Activated CD8-positive, alpha-beta memory T cell treated with anti-CD3 and anti-CD28 coated beads for 1 hour (primary cell): ENCODE results near the gene SHANK3.
"Not testable (repeated sequence)": the region's sequence is repeated elsewhere in the genome, so short reads cannot be mapped to it uniquely, and the experiment has no call there.

ENCODE experiments used
- DNase-seq, 2 donors: peaks; one replicate each; pipeline ENCODE4 v3.0.0-alpha.2; 2020; ENCODE audit warnings: low read depth in 1 of 2; ENCODE audit errors: extremely low read depth in 1 of 2

The SHANK3 gene

DNA sequence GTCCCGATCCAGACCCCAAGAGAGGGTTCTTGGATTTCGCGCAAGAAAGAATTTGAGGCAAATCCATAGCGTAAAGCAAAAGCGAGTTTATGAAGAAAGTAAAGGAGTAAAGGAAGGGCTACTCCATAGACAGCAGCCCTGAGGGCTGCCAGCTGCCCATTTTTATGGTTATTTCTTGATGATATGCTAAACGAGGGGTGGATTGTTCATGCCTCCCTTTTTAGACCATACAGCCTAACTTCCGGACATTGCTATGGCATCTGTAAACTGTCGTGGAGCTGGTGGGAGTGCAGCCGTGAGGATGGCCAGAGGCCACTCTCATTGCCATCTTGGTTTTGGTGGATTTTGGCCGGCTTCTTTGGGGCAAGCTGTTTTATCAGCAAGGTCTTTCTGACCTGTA lies 19.4 kb upstream of the SHANK3 start:
- DNase-seq, result no peak

DNA sequence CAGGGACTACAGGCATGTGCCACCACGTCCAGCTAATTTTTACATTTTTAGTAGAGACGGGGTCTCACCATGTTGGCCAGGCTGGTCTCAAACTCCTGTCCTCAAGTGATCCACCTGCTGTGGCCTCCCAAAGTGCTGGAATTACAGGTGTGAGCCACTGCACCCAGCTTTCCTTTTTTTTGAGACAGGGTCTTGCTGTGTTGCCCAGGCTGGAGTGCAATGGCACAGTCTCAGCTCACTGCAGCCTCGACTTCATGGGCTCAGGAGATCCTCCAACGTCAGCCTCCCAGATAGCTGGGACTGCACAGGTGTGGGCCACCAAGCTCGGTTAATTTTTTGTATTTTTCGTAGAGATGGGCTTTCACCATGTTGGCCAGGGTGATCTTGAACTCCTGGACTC lies 18.0 kb upstream of the SHANK3 start:
- DNase-seq, result not testable (repeated sequence)

DNA sequence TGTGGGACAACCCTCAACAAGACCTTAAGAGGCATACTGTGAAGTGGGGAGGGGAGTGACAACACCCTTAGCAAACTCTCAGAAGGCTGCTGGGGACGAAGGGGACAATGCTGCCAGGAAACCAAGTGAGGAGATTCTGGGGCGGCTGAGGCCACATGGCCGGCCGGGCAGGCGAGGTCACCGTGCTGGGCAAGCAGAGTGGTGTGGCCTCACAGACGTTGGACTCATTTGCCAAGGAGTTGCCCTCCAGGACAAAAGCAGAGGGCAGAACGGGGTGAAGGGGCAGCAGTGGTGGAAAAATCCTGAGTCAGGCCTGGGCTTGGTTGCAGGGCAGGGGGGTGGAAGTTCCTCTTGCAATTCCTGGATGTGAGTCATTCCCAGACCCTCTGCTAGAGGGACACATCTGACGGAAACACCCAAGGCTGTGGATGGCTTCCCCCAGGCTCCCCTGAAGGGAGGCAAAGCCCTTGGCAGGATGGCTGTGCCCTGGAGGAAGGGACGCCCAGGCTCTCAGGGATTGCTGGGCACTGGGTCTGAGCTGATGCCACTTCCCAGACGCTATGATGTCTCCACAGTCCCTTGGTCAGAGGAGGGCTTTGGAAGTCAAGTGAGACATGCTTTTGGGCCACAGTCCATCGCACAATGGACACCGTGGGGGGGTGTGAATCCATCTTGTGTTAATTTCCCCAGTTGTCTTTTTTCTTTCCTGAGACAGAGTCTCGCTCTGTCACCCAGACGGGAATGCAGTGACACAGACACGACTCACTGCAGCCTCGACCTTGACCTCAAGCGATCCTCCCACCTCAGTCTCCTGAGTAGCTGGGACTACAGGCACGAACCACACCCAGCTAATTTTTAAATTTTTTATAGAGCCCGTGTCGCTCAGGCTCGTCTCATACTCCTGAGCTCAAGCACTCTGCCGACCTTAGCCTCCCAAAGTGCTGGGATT lies 16.2 kb upstream of the SHANK3 start:
- no peak for DNase-seq

DNA sequence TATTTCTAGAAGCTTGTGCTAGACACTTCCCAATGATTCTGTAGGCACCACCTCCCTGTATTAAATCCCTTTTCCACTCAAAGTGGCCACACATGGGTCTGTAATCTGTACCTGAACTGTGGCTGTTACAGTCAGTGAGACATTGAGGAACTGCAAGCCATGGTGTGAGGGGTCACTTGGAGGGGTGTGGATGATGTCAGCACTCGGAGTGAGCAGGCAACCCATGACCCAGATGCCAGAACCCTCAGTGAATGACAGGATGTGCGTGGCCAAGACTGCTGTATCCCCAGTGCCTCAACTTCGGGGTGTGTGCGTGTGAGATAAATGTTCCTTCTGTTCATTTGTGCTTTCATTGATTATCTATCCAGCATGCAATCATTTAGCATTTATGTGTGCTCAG lies 14.7 kb upstream of the SHANK3 start:
- no peak for DNase-seq

DNA sequence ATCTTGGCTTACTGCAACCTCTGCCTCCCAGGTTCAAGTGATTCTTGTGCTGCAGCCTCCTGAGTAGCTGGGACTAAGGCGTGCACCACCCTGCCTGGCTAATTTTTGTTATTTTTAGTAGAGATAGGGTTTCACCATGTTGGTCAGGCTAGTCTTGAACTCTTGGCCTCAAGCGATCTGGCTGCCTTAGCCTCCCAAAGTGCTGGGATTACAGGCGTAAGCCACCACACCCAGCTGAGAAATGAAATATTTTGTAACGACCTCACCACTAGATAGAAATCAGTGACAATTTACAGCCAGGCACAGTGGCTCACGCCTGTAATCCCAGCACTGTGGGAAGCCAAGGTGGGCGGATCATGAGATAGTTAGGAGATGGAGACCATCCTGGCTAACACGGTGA lies 12.9 kb upstream of the SHANK3 start:
- DNase-seq, result not testable (repeated sequence)

DNA sequence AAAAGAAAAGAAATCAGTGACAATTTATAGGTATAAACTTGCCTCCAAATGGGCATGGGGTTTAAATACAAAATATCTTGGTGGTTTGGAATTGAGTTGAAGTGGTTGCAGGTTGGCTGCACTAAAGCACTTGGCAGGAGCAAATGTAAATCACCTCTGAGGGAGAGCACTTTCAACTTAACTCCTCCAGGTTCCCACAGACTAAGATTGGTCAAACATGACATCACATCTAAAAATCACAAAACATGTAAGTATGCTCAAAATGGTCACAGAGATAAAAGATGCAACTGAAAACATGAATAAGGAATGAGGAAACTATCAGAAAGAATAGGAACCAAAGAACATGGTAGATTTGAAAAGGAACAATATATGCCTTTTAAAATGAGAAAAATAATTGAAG lies 12.3 kb upstream of the SHANK3 start:
- DNase-seq, result no peak

DNA sequence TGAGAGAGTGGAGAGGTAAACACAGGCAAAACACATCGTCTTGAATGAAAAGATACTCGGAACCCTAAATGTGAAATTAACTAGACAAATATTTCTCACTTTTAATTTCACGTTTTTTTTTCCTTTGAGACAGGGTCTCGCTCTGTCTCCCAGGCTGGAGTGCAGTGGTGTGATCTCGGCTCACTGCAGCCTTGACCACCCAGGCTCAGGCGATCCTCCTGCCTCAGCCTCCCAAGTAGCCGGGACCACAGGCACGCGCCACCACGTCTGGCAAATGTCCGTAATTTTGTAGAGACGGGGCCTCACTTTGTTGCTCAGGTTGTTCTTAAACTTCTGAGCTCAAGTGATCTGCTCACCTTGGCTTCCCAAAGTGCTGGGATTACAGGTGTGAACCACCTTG lies 7.4 kb upstream of the SHANK3 start:
- DNase-seq, result no peak

DNA sequence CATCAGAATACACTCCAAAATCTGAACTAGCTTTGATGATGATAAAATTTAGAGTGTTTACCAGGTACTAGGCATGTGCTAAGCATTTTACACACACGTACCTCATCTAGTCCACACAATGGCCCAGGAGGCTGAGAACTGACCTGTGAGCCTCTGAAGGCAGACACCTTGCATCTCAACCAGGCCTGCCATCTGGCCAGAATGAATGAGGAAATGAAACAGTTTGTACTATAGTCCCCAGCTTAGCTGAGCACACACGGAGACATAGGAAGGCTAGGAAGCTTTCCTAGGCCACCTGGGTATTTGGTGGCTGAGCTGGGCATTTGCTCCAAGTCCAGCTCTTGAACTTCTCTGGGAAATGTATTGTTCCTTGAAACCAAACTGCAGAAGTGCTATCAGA lies 6.9 kb upstream of the SHANK3 start:
- no peak for DNase-seq

DNA sequence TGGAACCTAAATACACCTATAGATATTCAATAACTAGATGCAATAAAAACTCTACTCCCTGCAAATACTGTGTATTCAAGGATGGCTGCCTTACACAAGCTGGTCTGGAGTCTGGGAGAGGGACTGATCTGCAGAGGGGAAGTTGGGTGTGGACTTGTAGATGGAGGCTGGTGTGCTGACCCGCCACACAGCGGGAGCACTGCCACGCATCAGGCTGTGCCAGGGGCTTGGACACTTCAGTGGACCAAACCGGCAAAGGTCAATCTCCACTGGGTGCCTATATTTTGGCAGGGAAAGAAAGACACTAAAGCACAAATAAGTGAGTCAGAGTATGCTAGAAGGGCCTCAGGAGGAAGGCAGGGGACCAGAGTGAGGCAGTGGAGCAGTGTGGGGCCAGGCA lies 2.1 kb upstream of the SHANK3 start:
- no peak for DNase-seq

DNA sequence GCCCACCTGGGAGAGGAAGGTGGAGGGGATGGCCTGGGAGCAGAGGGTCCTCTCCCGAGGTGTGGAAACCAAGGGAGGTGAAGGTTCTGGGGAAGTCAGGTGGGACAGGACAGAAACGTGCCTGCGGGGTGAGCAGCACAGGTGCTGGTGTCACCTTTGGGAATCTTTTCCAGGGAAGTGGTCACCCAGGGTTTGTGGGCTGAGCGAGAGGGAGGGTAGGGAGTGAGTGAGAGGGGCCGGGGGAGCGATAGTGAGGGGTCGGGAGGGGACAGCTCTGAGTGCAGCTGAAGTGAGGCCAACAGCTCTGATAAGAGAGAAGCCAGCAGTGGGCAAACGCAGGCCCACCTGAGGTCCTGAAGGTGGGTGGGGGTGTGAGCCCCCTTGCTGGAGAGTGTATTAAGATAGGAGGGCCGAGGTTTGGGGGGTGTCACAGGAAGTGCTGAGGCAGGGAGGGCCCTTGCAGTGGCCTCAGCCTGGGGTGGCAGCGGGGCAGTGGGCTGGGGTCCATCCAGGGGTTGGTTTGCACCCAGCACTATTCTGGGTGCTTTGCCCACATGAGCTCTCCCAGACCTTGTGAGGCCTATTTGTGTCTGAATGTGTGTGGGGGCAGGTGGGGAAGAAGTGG lies 1.6 kb upstream of the SHANK3 start:
- no peak for DNase-seq

DNA sequence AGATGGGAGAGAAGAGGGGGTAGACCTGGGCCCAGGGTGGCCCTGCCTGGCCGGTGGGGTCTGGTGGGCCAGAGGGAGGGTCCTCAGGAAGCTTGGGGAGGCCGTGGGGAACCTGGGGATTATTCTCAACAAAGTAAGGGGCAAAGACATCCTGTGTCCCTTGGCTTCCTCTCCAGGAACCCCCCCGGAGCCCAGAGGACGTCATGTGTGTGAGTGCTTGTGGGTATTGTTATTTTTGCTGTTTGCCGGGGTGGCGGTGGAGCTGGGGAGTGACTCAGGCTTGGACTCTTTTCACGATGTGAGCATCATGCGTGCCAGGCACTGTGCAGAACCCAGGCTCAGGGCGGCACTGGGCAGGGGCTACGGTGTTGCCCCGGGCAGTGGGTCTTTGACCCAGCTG lies 982 bp upstream of the SHANK3 start:
- DNase-seq, result no peak

DNA sequence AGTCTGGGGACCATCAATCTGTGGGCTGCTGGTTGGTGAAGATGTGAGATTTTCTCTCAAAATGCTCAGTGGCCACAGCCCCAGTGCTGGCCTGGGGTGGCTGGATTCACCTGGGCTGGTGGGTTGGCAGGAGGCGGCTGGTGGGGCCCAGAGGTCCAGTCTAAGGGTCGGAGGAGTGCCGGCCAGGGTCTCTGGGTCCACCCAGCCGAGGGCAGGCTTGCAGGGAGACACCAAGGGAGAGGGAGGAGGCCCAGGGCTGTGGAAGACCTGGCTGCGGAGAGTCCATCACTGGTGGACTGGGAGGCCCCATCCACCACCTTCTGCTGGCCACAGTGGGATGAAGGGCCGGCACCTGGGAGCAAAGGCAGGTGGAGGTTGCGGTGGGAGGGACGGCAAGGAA lies 582 bp upstream of the SHANK3 start:
- no peak for DNase-seq

DNA sequence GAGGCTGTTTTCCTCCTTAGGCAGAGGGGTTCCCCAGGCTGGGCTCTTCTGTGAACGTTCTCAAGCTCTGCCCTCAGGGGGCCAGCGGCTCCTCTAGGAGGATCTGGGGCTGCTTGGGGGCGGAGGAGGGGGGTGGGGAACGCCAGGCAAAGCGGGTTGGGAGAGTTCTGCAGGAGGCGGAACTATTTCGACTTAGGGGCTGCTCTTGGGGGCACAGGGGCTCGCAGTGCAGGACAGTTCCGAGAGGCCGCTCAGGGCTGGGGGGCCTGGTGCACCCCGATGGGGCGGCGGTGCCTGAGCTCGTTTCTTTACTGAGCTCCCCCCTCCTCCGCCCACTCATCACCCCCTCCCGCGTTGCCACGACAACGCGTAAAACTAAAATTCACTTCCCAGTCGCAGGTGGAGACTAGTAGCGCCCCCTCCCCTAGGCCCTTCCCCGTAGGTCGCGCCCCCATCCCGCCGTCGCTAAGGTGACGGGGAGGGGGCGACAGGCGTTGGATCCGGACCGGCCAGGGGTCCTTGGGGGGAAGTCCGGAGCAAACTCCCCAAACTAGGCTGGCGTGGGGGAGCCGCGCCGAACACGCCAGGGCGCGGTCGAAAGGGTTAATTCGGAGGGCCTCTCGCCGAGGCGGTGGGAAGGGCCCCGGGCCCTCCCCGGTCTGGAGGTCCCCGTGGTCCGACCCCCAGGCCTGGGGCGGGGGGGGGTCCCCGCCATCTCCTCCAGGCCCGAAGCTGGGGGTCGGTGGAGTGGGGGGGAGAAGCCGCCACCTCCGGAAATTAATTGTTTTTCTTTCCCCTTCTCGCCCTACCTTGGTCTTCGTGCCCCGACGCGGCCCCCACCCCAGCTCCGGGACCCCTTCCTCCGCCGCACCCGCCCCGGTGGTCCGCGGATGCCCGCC lies 857 bp downstream of the SHANK3 start:
- no peak for DNase-seq

DNA sequence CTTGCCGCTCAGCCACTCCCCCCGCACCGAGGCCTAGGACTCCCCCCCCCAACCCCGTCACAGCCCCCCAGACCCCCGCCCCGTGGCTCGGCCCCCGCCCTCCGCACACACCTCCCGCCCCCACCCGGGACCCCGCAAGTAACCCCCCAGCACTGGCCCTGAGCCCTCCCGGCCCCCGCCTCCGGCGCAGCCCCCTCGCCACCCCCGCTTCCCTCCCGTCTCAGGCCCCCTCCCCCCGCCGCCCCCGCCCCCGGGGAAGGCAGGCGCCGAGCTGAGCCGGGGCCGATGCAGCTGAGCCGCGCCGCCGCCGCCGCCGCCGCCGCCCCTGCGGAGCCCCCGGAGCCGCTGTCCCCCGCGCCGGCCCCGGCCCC lies 1.5 kb downstream of the SHANK3 start:
- no peak for DNase-seq

DNA sequence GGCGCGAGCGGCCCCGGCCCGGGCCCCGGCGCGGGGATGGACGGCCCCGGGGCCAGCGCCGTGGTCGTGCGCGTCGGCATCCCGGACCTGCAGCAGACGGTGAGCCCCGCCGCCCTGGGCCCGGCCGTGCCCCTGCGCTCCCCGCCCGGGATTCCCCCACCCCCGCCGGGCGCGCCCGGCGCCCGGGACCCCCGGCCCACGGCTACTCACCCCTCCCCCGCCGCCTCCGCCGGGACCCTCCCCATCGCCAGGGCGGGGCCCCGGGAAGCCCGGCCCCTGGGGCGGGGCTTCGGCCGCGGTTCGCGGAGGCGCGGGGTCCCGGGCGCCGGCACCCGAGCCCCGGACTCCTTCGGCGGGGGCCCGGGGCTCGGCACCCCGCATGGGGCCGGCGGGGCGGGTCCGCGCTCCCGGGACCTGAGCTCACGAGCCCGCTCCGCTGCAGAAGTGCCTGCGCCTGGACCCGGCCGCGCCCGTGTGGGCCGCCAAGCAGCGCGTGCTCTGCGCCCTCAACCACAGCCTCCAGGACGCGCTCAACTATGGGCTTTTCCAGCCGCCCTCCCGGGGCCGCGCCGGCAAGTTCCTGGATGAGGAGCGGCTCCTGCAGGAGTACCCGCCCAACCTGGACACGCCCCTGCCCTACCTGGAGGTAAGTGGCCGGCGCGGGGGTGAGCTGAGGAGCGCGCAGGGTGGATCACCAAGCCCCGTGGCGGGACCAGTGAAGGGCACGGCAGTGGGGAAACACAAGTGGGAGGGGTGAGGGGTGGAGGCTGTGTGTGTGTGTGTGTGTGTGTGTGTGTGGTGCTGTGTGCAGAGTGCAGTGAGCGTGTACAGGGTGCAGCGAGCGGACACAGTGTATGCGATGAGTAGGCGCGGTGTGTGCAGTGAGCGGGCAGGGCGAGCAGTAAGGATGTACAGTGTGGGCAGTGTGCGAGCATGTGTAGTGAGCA lies 2.3 kb downstream of the SHANK3 start:
- DNase-seq, result no peak

DNA sequence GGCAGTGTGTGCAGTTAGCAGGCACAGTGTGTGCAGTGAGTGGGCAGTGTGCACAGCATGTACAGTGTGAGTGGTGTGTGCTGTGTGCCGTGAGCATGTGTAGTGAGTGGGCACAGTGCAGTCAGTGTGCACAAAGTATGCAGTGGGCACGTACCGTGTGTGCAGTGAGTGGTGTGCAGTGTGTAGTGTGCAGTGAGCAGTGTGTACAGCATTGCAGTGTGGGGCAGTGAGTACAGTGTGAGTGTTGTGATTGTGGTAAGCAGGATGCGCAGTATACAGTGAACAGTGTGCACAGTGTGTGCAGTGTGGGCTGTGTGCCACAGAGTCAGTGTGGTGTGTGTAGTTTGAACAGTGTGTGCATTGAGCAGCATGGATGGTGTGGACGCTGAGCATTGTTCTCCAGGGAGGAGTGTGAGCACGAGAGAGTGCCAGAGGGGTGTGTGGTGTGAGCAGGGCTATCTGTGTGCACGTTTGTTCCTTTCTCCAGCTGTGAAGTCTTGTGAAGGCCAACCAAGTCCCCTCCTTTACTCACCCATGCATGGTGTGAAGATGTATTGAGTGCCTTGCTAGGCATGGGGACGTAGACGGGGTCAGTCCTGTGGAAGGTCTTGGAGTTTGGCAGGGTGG lies 3.0 kb downstream of the SHANK3 start:
- DNase-seq, result no peak

DNA sequence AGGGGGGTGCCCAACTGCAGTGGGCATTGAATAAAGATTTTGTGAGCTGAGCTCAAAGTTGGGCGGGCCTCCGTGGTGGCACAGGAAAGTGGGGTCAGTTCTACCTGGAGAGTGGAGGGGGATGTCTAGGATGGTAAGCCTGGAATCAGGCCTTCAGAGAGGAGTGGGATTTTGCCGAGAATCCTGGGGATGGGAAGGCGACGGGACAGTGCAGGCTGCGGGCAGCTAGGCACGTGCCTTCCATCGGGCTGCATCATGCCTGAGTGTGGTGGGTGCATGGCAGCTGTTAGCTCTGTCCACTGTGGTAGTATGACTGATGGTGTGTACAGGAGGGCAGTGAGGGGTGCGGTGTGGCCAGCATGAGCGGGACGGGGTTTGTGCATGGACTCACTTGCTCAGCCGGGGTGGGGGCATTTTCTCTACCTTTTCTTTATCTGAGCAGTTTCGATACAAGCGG lies 3.6 kb downstream of the SHANK3 start:
- no peak for DNase-seq

DNA sequence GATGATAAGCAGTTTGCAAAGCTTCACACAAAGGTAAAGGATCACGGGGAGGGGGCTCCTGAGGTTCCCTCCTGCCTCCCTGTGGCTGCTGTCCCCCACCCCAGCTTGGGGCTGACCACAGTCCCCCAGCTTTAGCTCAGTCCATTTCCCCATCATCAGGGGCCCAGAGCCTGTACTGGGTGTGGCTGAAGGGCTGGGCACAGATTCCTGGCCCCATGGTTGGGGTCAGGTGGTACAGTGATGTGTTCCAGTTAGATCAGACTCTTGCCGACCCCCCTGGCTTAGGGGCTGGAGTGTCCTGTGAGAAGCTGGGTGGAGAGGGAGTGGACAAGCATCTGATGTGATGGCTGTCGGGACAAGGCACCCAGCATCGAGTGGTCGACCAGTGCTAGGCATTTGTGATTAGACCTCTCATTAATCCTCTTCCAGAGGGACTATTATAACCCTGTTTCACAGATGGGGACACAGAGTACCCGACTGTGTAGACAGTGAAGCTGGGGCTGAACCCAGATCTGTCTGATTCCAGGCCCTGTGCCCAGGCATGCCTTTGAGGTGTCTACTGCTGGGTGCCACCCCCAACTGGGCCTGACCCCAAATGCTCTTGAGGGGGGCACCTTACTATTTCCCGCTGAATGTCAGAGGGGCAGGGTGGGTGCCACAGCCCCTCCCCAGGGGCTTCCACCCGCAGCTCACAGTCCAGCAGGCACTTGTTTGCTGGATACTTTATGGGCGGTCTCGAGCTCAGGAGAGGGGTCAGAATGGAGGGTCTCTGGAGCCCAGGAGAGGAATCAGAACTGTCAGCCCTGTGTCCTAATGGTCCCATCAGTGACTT lies 4.3 kb downstream of the SHANK3 start:
- no peak for DNase-seq
